OCI-LY7 (cell line): ENCODE measurements around the gene BCAT1. TPM values are rescaled to one million over a fixed set of nuclear protein-coding genes. Genes with fewer than 3 reads are reported as not detected.

ENCODE experiments used
- BruUV-seq: library from RNA; stranded (reverse); fragments of 400-500 nt; replicated peaks from 2 replicates; lab custom pipeline; 2021; lab: Mats Ljungman, UMichigan
- CTCF ChIA-PET: fragments of 300-600 bp; sonication (Branson Sonifier 250); formaldehyde crosslinking; loops from one replicate; lab custom pipeline; 2022; ENCODE audit warnings: antibody characterized with exemption; ENCODE audit not compliant: unreplicated experiment; lab: Charles Lee
- POLR2A ChIA-PET: fragments of 300-600 bp; sonication (Branson Sonifier 250); formaldehyde crosslinking; loops from one replicate; lab custom pipeline; 2022; ENCODE audit warnings: antibody characterized with exemption; lab: Charles Lee
- DNase-seq: peaks from one replicate; pipeline ENCODE4 v3.0.0-alpha.2; 2015; ENCODE audit warnings: low spot score
- H2AFZ ChIP-seq: fragments of 200-600 bp; sonication (generic), shearing (Covaris generic); 2 replicates; pipeline ENCODE4 v1.6.1; 2014; ENCODE audit warnings: mild to moderate bottlenecking, antibody characterized with exemption, low read length, moderate library complexity
- H3K27ac ChIP-seq: fragments of 200-600 bp; sonication (generic); 2 replicates; pipeline ENCODE4 v1.5.1; 2014; ENCODE audit warnings: mixed run types, low read depth, mild to moderate bottlenecking, moderate library complexity, low read length, inconsistent platforms; ENCODE audit not compliant: poor library complexity, severe bottlenecking
- H3K36me3 ChIP-seq: fragments of 200-600 bp; sonication (generic); 2 replicates; pipeline ENCODE4 v1.6.1; 2014; ENCODE audit warnings: mild to moderate bottlenecking, antibody characterized with exemption, low read length, moderate library complexity, mixed read lengths; ENCODE audit not compliant: insufficient read depth
- H3K4me1 ChIP-seq: fragments of 200-600 bp; sonication (generic); 2 replicates; pipeline ENCODE4 v1.5.1; 2014; ENCODE audit warnings: mild to moderate bottlenecking, low read length; ENCODE audit not compliant: insufficient read depth, poor library complexity, severe bottlenecking
- H3K4me2 ChIP-seq: fragments of 200-600 bp; sonication (generic); 2 replicates; pipeline ENCODE4 v1.6.1; 2014; ENCODE audit warnings: mild to moderate bottlenecking, low read length
- H3K4me3 ChIP-seq: fragments of 200-600 bp; sonication (generic); 2 replicates; pipeline ENCODE4 v1.5.1; 2014; ENCODE audit warnings: mild to moderate bottlenecking, low read depth, low read length; ENCODE audit not compliant: poor library complexity, severe bottlenecking
- H3K79me2 ChIP-seq: fragments of 200-600 bp; sonication (generic); 2 replicates; pipeline ENCODE4 v1.6.1; 2016; ENCODE audit warnings: low read depth, mild to moderate bottlenecking, low read length, moderate library complexity, mixed read lengths; ENCODE audit not compliant: insufficient read depth
- H3K9me2 ChIP-seq: fragments of 200-600 bp; sonication (generic); 2 replicates; pipeline ENCODE4 v1.6.1; 2016; ENCODE audit warnings: mild to moderate bottlenecking, low read length, mixed read lengths; ENCODE audit not compliant: insufficient read depth
- H3K9me3 ChIP-seq: fragments of 200-600 bp; sonication (generic); 2 replicates; pipeline ENCODE4 v1.6.1; 2014; ENCODE audit warnings: mild to moderate bottlenecking, mixed run types, low read length, mixed read lengths
- H4K20me1 ChIP-seq: fragments of 200-600 bp; sonication (generic); 2 replicates; pipeline ENCODE4 v1.6.1; 2014; ENCODE audit warnings: mild to moderate bottlenecking, antibody characterized with exemption, low read length, moderate library complexity, mixed read lengths; ENCODE audit not compliant: insufficient read depth
- EZH2phosphoT487 ChIP-seq: fragments of 200-600 bp; sonication (generic); IDR thresholded peaks from 2 replicates; pipeline ENCODE4 v1.6.1; 2018; ENCODE audit warnings: low read depth, borderline replicate concordance, mild to moderate bottlenecking, mixed run types, antibody characterized with exemption, low read length, moderate library complexity, mixed read lengths
- intact Hi-C: fragments of 100-400 bp; cut with micrococcal nuclease; formaldehyde crosslinking; loops from one replicate; pipeline ENCODE4 v1.10.0; 2022; ENCODE audit not compliant: unreplicated experiment
- total RNA-seq, 2 experiments: library from RNA; depleted of rRNA in 1 of 2; stranded (reverse); fragments of >200 nt in 1 of 2; shearing (Covaris generic) in 1 of 2; gene quantifications; 2 replicates each; pipeline ENCODE4 v1.2.3, GENCODE V29; 2014 to 2022
- TF ChIP-seq, protein P1 (sequence below): fragments of 200-600 bp; sonication (generic); conservative IDR thresholded peaks from 2 replicates; pipeline ENCODE4 v1.5.1; 2014; ENCODE audit warnings: mild to moderate bottlenecking, antibody characterized with exemption, low read length, moderate library complexity, mixed read lengths

Gene BCAT1
- total RNA-seq, 2 experiments from 2014 or later: 121 to 207 TPM

DNA sequence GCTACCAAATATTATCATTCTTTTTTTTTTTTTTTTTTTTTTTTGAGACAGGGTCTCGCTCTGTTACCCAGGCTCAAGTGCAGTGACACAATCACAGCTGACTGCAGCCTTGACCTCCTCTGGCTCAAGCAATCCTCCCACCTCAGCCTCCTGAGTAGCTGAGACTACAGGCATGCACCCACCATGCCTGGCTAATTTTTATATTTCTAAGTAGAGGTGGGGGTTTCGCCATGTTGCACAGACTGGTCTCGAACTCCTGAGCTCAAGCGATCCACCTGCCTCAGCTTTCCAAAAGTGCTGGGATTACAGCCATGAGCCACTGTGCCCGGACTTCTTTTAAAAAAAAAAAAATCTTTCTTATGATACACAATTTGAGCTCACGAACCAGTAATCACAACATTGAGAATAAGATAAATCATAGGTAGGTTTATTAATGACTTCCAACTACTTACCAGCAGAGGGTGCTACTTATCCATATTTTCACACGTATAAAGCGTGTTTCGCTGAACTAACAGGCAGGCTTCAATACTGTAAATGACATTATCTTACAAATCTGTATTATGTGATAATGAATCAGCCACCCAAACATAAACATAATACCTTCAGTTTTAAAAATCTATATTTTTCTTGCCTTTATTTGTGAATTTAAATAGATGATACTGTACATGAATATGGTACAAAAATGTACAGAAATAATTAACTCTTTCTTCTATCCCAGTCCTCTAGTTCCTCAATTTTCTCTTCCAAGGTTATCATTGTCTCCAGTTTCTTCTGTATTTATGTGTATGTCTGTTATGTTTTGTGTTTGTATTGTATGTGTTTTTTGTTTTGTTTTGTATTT lies 42.5 kb upstream of the BCAT1 start:
- peak; percentile 90 for DNase-seq
- CTCF ChIA-PET: interaction anchor here (0.7 to 1.2 kb wide), 3 partner anchors 64 to 137 kb away, joined by 3 read pairs; no protein-coding TSS in a partner anchor
- peaks cover 58% of the 10 kb centered on the region for H3K4me1 ChIP-seq
- BruUV-seq: no TSS peak
- H3K36me3 ChIP-seq: no peaks in the 10 kb centered on the region
- H4K20me1 ChIP-seq: no peaks in the 10 kb centered on the region
- POLR2A ChIA-PET: interaction anchor here (0.6 to 17.9 kb wide), 16 partner anchors 10 to 213 kb away, joined by 3 to 911 read pairs (median 6); a partner anchor contains a TSS
- peak overlapping the region; percentile 71 for H3K4me2 ChIP-seq
- intact Hi-C loops: loop anchor here (1.0 to 5.0 kb wide), 3 partner anchors 128 to 261 kb away; partner anchors contain the start of gene KRAS
- peaks cover 44% of the 10 kb centered on the region; the same call in 1 of the 2 replicates for H3K79me2 ChIP-seq
- peak overlapping the region; percentile 73 for H3K27ac ChIP-seq
- TF ChIP-seq EZH2phosphoT487: no peak
- TF ChIP-seq, protein P1, sequence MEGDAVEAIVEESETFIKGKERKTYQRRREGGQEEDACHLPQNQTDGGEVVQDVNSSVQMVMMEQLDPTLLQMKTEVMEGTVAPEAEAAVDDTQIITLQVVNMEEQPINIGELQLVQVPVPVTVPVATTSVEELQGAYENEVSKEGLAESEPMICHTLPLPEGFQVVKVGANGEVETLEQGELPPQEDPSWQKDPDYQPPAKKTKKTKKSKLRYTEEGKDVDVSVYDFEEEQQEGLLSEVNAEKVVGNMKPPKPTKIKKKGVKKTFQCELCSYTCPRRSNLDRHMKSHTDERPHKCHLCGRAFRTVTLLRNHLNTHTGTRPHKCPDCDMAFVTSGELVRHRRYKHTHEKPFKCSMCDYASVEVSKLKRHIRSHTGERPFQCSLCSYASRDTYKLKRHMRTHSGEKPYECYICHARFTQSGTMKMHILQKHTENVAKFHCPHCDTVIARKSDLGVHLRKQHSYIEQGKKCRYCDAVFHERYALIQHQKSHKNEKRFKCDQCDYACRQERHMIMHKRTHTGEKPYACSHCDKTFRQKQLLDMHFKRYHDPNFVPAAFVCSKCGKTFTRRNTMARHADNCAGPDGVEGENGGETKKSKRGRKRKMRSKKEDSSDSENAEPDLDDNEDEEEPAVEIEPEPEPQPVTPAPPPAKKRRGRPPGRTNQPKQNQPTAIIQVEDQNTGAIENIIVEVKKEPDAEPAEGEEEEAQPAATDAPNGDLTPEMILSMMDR: peak; percentile 94
- H3K4me3 ChIP-seq: no peak overlapping the region
- no peaks in the 10 kb centered on the region for H3K9me3 ChIP-seq
- H3K9me2 ChIP-seq: no peaks in the 10 kb centered on the region
- H2AFZ ChIP-seq: peak overlapping the region; percentile 78; the same call in 1 of the 2 replicates

DNA sequence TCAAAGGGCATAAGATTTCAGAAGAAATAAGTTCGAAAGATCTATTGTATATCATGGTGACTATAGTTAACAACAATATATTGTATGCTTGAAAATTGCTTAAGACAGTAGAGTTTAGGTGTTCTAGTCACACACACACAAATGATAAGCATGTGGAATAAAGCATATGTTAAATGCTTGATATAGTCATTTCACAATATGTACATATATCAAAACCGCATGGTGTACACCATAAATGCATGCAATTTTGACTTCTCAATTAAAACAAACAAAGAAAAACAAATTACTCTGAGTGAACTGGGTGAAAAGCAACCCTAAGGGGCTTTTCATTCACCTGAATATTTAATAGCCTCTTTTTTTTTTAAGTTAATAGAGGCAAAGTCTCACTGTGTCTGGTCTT lies 40.3 kb upstream of the BCAT1 start:
- intact Hi-C loops: no loop called here
- peaks cover 24% of the 10 kb centered on the region; the same call in 1 of the 2 replicates for H3K79me2 ChIP-seq
- H2AFZ ChIP-seq: no peak overlapping the region
- no peaks in the 10 kb centered on the region for H3K9me2 ChIP-seq
- TF ChIP-seq, protein P1: no peak
- no peak for TF ChIP-seq EZH2phosphoT487
- H3K4me3 ChIP-seq: no peak overlapping the region
- no peak for DNase-seq
- peaks cover 36% of the 10 kb centered on the region for H3K4me1 ChIP-seq
- POLR2A ChIA-PET: interaction anchor here (0.6 to 17.9 kb wide), 4 partner anchors 10 to 233 kb away, joined by 3 to 911 read pairs (median 4); a partner anchor contains a TSS
- H4K20me1 ChIP-seq: no peaks in the 10 kb centered on the region
- CTCF ChIA-PET: no interaction called here
- H3K4me2 ChIP-seq: no peak overlapping the region
- H3K9me3 ChIP-seq: no peaks in the 10 kb centered on the region
- BruUV-seq: no TSS peak
- no peak overlapping the region for H3K27ac ChIP-seq
- no peaks in the 10 kb centered on the region for H3K36me3 ChIP-seq
